Effector CD8-positive, alpha-beta T cell (primary cell): ENCODE results near the gene FOCAD.

Experiments used
- DNase-seq: peaks from one replicate; lab custom pipeline; 2025; lab: John Stamatoyannopoulos, UW

The FOCAD gene

DNA sequence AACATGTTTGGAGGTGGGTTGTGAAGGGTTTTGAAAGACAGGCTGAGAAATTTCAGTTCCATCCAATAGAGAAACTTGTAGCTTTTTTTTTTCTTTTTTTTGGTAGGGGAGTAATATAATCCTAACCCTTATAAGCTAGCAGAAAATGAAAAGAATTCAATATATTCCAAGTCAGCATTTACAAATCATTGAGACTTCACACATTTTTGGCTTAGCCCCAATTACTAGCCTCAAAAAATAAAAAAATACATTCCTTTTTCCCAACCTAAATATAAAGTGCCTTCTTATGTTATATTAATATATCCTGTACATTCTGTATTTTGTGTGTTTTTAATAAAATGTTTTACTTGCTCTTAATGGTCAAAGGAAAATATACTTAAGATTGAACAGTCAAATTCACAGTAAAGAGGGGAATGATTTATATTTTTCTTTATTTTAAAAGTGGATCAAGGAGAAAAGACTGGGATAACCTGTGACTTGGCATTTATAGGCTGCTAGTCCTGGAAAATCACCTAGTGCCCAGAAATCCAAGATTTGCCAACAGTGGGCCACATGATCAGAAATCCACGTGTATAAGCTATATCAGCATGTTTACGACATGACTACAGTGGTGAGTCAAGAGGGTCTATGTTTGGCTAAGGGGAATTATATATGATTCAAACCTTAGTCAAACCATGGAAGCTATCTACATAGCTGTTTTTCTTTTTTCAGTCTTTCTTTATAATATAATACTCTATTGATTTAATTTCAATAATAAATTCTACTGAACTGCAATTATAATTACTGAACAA, 332.8 kb downstream of the FOCAD start:
- no peak for DNase-seq

DNA sequence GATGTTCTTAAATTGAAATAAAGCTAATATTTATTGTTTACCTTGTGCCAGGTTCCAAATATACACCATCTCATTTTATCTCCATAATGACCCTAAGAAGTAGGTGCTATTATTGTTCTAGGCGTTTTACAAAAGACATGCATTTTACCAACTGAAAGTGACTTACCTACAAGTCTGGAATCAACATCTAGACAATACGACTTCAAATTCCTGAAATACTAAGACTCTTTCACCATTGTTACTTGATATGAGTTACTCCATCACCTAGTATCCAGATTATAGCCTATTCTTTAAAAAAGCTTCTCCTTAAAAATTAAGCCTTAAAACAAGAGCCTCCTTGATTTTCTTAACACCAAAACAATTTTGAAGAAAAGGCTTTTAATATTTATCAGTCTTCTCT, 334.1 kb downstream of the FOCAD start:
- DNase-seq = no peak

DNA sequence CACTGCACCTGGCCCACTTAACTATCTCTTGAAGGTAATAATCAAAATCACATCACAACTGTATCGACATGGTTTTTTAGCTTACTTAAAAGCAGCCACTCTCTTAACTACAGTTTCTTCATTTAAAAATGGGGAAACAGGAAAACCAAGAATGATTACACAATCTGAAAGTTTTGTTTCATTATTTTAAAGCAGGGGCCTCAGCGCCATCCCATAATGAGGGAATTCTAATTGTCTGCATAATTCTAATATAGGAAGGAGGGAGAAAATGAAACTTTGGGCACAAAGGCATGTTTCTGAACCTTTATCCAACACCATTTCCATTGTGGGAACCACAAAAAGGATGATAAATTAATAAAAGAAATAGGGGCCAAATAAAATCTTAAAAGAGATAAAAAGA, 339.8 kb downstream of the FOCAD start:
- no peak for DNase-seq

DNA sequence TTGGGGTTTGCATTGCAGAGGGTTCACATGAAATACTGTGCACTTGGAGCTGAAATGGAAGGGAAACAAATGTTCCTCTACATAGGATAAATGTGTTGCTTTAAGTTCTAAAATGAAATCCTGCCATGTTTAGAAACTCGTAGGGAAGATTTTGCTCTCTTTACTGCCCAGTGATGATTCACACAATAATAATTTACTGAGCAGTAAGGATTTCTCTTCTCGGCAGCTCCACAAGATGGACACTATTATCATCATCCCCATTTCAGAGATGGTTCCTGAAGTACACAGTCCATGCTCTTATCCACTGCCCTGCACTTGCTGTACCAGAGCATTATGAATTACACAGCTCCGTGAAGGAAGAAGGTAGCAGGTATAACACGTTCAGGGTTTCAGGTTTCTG, 343.2 kb downstream of the FOCAD start:
- no peak for DNase-seq

DNA sequence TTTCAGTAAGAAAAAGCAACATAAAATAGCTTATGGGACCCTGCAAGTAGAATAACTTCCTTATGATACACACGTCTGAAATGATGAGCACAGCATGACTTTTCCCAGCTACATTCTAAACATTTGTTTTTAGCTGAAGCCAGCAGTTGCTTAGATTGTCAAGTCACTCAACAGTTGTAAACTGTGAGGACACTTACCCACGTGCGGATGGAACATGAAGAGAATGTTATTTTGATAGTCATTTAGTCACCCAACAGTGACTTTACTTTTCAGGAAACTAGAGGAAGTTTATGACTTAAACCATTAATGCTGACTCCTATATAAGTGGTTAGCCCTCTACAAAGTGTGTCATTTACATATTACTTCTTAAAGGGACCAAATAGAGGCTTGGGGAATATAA, 344.4 kb downstream of the FOCAD start:
- no peak for DNase-seq

DNA sequence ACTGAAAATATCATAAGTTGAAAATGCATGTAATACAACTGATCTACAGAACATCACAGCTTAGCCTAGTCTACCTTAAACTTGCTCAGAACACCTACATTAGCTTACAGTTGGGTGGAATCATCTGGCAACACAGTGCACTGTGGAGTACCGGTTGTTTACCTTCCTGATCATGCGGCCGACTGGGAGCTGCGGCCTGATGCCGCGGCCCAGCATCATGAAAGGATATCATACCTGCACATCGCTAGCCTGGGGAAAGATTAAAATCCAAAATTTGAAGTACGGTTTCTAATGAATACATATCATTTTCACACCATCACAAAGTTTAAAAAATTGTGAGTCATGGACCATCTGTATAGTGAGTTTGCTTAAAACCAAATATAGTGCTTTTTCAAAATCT, 345.6 kb downstream of the FOCAD start:
- no peak for DNase-seq

DNA sequence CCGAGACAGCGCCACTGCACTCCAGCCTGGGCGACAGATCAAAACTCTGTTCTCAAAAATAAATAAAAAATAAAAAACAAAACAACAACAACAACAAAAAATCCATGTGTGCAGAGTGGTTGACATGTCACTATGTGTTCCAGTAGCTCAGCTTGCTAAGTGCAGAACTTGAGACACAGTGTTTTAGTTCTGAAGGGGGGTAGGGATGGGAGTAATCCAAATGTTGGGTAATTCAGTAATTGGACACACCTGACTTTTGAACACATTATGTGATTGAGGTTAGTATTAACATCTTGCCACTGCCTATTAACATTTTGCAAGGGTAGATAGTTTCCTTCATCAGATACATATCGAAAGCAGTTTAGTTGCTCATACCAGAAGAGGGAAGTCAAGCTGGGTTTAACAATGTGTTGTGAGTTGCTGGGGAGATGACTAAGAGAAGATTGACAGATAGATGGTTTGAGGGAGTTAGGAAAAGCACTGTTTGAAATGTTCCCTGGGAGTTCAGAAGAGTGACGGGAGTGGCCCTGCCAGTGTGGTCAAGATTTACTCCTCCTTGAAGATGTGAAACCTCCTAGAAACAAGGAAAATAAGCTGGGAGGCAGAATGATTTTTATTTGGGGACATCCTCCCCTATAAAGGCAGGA, 346.5 kb downstream of the FOCAD start:
- DNase-seq = no peak

DNA sequence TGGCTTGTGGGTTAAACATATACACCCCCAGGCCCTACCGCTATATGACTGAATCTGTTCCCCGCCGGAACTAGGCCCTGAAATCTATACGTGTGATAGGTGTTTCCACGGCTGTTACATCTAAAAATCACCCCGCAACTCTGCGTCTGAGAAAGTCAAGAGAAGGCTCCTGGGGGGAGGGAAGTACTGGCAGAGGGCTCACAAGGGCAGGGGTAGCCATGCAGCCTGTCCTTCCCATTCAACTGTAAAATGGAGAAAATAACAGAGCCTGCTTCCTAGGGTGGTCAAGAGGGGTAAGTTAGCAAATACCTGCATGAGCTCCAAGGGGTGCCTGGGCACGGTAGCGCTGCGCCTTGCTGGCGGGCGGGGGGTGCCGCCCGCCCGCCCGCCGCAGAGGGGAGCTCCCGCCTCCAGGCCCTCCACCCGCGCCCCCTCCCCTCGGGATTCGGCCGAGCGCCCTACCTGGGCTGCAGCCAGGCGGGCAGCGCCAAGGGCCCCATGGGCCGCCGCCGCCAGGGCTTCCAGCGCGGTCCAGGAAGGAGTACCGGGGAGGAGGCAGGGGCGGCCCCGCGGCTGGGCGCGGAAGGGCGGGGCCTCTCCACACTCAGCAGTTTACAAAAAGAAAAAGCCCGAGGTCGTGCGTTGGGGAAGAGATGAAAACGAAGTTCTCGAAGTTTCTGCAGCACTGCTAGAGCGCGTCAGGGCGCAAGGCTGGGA, 347.2 kb downstream of the FOCAD start, which contains the start of gene HACD4:
HACD4 (minus strand) TSS at position 550 of the 717 bp plus-strand sequence; CDS start at position 500, 50 bp downstream.
- DNase-seq = peak; percentile 43

DNA sequence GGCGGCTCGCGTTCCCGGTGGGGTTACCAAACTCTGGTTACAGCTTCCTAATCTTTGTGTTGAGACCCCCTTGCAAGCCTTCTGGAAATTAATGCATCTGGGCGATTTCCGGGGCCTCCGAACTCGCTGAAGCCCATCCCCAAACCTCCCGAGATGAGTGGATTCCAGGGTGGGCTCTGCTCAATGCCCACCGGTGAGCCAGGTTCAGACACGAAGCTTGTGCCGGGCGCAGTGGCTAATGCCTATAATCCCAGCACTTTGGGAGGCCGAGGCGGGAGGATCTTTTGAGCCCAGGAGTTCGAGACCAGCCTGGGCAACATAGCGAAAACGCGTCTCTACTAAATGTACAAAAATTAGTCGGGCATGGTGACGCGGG, 347.7 kb downstream of the FOCAD start:
- DNase-seq = no peak

DNA sequence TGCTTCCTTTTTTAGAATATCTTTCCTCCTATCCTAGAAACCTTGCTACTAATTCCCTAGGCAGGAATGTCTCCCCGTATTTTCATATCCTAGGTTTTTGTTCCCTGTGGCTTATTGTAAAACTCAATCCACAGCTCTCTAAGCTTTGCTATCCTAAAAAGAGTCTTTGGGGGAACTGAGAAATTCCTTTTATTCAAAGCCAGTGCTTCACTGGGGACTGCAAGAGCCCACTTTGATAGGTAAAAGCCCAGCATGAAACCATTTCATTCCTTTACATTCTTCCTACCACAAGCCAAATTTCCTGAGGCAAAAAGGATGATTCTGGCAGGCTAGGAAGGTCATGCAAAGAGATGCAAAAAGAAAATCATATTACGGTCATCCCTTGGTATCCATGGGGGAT, 353.2 kb downstream of the FOCAD start:
- DNase-seq = no peak

DNA sequence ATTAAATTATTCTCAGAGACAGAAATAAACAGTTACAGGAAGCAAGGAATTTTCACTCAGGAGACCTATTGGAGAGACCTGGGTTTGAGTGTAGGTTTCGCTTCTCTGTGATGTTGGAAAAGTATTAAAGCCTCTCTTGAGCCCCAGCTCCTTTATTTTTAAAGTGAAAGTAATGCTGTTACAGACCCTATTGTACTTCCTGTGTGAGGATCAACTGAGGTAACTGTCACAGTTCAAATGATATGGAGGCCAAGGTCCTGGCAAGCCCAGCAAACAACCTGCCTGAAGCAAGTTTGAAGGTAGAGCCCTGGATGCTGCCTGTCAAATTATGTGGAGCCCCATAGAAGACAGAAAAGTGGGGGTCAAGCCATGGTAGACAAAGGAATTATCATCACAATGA, 355.2 kb downstream of the FOCAD start:
- no peak for DNase-seq

DNA sequence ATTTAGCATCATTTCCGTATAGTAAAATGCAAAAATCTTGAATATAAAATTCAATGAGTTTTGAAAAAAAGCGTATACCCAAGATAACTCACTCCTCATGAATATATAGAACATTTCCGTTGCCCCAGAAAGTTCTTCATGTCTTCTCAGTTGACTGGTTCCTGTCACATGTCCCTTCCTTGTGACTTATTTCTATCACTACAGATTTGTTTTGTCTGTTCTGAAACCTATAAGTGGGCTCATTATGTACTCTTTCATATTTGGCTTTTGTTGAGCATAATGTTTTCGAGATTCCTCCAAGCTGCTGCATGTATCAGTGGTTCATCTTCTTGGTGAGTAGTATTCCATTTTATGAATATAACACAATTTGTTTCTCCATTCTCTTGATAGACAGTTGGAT, 358.4 kb downstream of the FOCAD start:
- no peak for DNase-seq

DNA sequence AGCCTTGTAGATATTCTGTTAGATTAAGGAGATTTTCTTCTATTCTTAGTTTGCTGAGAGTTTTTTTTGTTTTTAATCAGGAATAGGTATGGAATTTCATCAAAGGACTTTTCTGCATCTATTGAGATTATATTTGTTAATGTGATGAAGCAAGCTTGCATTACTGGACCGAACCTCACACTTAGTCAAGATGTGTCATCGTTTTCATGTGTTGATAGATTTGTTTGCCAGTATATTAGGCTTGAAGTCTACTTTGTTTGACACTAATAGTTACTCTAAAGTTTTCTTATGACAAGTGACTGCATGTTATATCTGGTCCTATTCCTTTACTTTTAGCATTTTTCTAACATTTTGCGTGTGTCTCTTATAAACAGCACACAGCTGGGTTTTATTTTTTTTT, 359.8 kb downstream of the FOCAD start:
- DNase-seq = no peak
